Measurements from ENCODE around the gene GOLGA6L10. TPM values are rescaled to one million over a fixed set of nuclear protein-coding genes. Genes with fewer than 3 reads are reported as not detected.

Gene GOLGA6L10
- total and polyA plus RNA-seq, 4 donors, result 0.15 to 0.67 (median 0.37) TPM

DNA sequence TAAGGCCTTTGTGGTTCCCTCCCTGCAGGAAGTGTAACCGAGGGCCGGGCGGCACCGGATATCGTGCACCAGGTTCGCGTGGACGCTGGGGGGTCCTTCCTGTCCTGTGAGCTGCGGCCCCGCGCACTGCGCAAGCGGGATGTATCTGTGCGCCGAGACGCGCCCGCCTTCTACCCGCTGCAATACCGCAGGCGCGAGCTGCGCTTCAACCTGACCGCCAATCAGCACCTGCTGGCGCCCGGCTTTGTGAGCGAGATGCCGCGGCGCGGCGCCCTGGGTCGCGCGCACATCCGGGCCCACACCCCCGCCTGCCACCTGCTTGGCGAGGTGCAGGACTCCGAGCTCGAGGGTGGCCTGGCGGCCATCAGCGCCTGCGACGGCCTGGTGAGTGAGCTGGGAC is 50.8 kb downstream of the GOLGA6L10 start:
- Histone ChIP-seq H3K36me3 (ENCODE audit: control insufficient read depth in 4 of 4, insufficient read depth in 3 of 4, low read depth in 1 of 4, low read length in 3 of 4) (no peaks in the 10 kb centered on the region), H3K4me3 (ENCODE audit: low read depth in 1 of 3, low read length in 3 of 3) (no peak overlapping the region), H3K27me3 (ENCODE audit: control insufficient read depth in 4 of 4, insufficient read depth in 4 of 4, low read length in 3 of 4) (no peaks in the 10 kb centered on the region), H3K27ac (ENCODE audit: low read depth in 1 of 2, low read length in 2 of 2) (no peak overlapping the region), H3K4me1 (ENCODE audit: control insufficient read depth in 4 of 4, insufficient read depth in 4 of 4, low read length in 3 of 4) (no peaks in the 10 kb centered on the region), H3K9me3 (ENCODE audit: control insufficient read depth in 4 of 4, low read length in 3 of 4) (no peaks in the 10 kb centered on the region), H3K9ac (ENCODE audit: low read depth in 1 of 2, low read length in 2 of 2) (no peak overlapping the region)
- WGBS, result 34% methylated on average over 44 of the region's 44 CpGs
- DNase-seq (ENCODE audit: low spot score), result no peak
- TF ChIP-seq ZBTB33 (IDR thresholded peaks at IDR 0.05) (no peak), MAX (IDR thresholded peaks at IDR 0.05) (no peak)

DNA sequence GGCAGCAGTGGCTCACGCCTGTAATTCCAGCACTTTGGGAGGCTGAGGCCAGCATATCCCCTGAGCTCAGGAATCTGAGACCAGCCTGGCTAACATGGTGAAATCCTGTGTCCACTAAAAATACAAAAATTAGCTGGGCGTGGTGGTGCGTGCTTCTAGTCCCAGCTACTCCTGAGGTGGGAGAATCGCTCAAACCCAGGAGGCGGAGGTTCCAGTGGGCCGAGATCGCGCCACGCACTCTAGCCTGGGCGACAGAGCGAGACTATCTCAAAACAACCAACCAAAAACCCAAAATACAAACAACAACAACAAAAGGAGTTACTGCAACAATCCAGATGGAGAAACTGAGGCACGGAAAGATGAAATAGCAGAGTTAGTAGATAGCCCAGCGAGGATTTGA is 51.2 kb downstream of the GOLGA6L10 start:
- H3K27me3 ChIP-seq (ENCODE audit: control insufficient read depth in 4 of 4, insufficient read depth in 4 of 4, low read length in 3 of 4), result no peaks in the 10 kb centered on the region
- H3K4me3 ChIP-seq (ENCODE audit: low read depth in 1 of 3, low read length in 3 of 3), result no peak overlapping the region
- DNase-seq (ENCODE audit: low spot score), result no peak
- H3K9me3 ChIP-seq (ENCODE audit: control insufficient read depth in 4 of 4, low read length in 3 of 4), result no peaks in the 10 kb centered on the region
- WGBS, result 95% methylated on average over 13 of the region's 13 CpGs
- H3K27ac ChIP-seq (ENCODE audit: low read depth in 1 of 2, low read length in 2 of 2), result no peak overlapping the region
- no peaks in the 10 kb centered on the region for H3K4me1 ChIP-seq (ENCODE audit: control insufficient read depth in 4 of 4, insufficient read depth in 4 of 4, low read length in 3 of 4)
- TF ChIP-seq HNF4G (IDR thresholded peaks at IDR 0.05), result no peak
- no peaks in the 10 kb centered on the region for H3K36me3 ChIP-seq (ENCODE audit: control insufficient read depth in 4 of 4, insufficient read depth in 3 of 4, low read depth in 1 of 4, low read length in 3 of 4)
- H3K9ac ChIP-seq (ENCODE audit: low read depth in 1 of 2, low read length in 2 of 2), result no peak overlapping the region

DNA sequence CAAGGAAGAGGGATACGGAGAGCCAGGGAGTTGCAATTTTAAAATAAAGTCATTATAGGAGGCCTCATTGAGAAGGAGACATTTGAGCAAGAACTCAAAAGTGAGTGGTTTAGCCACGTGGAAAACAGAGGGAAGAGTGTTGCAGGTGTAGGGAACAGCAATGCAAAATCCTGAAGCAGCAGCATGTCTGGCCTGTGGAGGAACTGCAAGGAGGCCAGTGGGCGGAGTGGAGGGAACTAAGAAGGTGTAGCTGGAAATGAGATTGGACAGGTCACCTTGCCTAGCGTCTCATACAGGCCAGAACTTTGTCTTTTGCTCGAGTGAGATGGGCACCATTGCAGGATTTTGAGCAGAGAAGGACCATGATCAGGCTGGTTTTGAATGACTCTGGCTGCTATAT is 51.7 kb downstream of the GOLGA6L10 start:
- no peak for DNase-seq (ENCODE audit: low spot score)
- H3K9ac ChIP-seq (ENCODE audit: low read depth in 1 of 2, low read length in 2 of 2), result no peak overlapping the region
- H3K36me3 ChIP-seq (ENCODE audit: control insufficient read depth in 4 of 4, insufficient read depth in 3 of 4, low read depth in 1 of 4, low read length in 3 of 4), result no peaks in the 10 kb centered on the region
- WGBS, result 96% methylated on average over 5 of the region's 5 CpGs
- TF ChIP-seq ZBTB33 (IDR thresholded peaks at IDR 0.05) (no peak), JUND (IDR thresholded peaks at IDR 0.05) (no peak), RXRA (IDR thresholded peaks at IDR 0.05) (no peak), FOXA1 (IDR thresholded peaks at IDR 0.05) (no peak), GABPA (IDR thresholded peaks at IDR 0.05 in 1 of 2, conservative IDR thresholded peaks at IDR 0.05 in 1 of 2) (no peak), SP1 (IDR thresholded peaks at IDR 0.05) (no peak), HNF4A (conservative IDR thresholded peaks at IDR 0.05) (no peak), FOXA2 (IDR thresholded peaks at IDR 0.05) (no peak), EGR1 (IDR thresholded peaks at IDR 0.05; ENCODE audit: low read depth in 2 of 2) (no peak), HNF4G (IDR thresholded peaks at IDR 0.05) (no peak), YY1 (IDR thresholded peaks at IDR 0.05) (no peak), MAX (IDR thresholded peaks at IDR 0.05) (no peak)
- TF ChIP-seq, protein P1, sequence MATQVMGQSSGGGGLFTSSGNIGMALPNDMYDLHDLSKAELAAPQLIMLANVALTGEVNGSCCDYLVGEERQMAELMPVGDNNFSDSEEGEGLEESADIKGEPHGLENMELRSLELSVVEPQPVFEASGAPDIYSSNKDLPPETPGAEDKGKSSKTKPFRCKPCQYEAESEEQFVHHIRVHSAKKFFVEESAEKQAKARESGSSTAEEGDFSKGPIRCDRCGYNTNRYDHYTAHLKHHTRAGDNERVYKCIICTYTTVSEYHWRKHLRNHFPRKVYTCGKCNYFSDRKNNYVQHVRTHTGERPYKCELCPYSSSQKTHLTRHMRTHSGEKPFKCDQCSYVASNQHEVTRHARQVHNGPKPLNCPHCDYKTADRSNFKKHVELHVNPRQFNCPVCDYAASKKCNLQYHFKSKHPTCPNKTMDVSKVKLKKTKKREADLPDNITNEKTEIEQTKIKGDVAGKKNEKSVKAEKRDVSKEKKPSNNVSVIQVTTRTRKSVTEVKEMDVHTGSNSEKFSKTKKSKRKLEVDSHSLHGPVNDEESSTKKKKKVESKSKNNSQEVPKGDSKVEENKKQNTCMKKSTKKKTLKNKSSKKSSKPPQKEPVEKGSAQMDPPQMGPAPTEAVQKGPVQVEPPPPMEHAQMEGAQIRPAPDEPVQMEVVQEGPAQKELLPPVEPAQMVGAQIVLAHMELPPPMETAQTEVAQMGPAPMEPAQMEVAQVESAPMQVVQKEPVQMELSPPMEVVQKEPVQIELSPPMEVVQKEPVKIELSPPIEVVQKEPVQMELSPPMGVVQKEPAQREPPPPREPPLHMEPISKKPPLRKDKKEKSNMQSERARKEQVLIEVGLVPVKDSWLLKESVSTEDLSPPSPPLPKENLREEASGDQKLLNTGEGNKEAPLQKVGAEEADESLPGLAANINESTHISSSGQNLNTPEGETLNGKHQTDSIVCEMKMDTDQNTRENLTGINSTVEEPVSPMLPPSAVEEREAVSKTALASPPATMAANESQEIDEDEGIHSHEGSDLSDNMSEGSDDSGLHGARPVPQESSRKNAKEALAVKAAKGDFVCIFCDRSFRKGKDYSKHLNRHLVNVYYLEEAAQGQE (IDR thresholded peaks at IDR 0.05), result no peak
- TF ChIP-seq, protein P2, sequence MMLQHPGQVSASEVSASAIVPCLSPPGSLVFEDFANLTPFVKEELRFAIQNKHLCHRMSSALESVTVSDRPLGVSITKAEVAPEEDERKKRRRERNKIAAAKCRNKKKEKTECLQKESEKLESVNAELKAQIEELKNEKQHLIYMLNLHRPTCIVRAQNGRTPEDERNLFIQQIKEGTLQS (IDR thresholded peaks at IDR 0.05), result no peak
- TF ChIP-seq, protein P3, sequence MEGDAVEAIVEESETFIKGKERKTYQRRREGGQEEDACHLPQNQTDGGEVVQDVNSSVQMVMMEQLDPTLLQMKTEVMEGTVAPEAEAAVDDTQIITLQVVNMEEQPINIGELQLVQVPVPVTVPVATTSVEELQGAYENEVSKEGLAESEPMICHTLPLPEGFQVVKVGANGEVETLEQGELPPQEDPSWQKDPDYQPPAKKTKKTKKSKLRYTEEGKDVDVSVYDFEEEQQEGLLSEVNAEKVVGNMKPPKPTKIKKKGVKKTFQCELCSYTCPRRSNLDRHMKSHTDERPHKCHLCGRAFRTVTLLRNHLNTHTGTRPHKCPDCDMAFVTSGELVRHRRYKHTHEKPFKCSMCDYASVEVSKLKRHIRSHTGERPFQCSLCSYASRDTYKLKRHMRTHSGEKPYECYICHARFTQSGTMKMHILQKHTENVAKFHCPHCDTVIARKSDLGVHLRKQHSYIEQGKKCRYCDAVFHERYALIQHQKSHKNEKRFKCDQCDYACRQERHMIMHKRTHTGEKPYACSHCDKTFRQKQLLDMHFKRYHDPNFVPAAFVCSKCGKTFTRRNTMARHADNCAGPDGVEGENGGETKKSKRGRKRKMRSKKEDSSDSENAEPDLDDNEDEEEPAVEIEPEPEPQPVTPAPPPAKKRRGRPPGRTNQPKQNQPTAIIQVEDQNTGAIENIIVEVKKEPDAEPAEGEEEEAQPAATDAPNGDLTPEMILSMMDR (IDR thresholded peaks at IDR 0.05; ENCODE audit: low read depth, low read length, missing input control), result no peak
- H3K4me3 ChIP-seq (ENCODE audit: low read depth in 1 of 3, low read length in 3 of 3), result no peak overlapping the region
- H3K4me1 ChIP-seq (ENCODE audit: control insufficient read depth in 4 of 4, insufficient read depth in 4 of 4, low read length in 3 of 4), result no peaks in the 10 kb centered on the region
- H3K9me3 ChIP-seq (ENCODE audit: control insufficient read depth in 4 of 4, low read length in 3 of 4), result no peaks in the 10 kb centered on the region
- no peak overlapping the region for H3K27ac ChIP-seq (ENCODE audit: low read depth in 1 of 2, low read length in 2 of 2)
- no peaks in the 10 kb centered on the region for H3K27me3 ChIP-seq (ENCODE audit: control insufficient read depth in 4 of 4, insufficient read depth in 4 of 4, low read length in 3 of 4)
